ENCODE data around the gene ARSB.

The ARSB gene

DNA sequence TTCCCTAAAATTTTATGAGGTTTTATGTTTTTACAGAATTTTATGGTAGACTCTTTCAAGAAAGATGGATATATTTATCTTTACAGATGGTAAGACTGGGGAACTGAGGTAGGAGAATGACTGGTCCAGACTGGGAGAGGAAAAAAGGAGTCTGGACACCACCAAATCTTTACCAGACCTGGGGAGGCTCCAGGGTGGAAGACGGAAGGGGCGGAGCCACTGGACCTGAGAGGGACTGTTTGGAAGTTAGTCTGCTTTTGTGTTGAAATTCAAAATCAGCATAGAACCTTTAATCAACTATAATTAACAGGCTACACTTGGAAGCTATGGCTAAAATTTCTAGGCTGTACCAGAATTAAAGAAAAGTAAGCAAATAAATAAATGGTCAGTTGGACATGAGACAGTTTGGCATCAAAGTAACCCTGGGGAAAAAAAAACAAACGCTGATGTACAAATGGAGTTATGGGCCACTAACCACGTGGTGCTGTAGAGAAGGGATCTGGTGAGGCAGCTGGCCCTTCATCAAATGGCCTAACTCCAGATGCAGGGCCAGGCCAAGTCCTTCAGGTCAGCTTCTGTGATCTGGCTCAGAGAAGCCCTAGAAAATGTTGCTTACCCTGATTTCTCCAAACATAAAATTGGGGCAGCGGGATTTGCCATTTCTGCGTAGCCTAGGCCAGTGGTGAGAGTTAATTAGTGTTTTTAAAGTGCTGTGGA lies 155.1 kb downstream of the ARSB start:
- DNase-seq: no peak

DNA sequence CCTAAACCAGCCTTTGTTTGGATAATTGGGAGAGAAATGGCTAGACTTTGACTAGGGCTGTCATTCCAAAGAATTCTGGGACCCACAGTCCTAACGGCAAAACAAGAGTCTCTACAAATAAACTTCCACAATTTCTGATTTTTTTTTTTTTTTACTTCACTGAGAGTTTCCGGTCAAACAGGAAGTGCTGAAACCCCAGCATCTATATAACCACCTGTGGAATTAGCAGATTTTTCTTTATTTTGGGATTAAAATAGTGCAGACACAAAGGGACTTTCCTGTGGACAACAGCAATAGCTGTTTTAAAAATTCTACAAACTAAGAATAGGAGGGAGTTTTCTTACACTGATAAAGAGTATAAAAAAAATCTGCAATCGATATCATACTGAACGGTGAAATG lies 157.4 kb downstream of the ARSB start:
- no peak for DNase-seq

DNA sequence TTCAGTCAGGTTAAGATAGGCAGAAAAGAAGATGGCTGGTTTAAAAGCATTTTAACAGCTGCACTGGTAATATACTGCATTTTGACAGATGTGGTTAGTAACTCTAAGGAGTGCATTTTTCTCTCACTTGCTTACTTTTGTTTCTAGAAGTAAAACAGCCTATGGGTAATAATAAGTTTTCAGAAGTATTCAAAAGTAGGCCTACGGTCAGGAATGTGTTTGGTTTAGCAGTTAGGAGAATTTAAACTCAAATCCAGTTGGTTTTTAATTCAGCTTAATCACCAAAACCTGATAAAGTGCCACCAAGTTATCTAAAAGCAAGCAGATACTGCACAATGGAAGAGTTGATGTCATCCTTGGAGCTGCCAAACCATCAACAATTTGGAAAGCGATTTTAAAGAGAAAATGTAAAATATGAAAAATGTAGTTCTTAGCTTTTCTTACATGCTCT lies 160.3 kb downstream of the ARSB start:
- no peak for DNase-seq

DNA sequence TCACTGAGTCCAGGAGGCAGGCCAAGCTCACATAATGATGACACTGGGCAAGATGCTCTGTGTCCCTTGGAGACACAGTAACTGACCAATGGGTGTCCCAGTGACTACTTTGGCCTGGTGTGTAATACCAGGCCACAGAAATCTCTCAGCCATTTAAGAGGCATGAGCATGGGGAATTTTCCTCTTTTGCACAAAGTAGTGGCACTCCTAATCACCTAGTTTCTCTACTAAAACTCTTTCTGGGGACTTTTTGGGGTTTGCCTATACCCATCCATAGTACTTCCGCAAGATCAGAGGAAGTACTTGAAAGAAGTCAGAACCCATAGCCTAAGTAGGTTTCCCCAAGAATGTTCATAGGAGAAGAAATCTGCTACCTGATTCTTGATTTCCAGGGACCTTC lies 161.9 kb downstream of the ARSB start:
- DNase-seq: no peak

DNA sequence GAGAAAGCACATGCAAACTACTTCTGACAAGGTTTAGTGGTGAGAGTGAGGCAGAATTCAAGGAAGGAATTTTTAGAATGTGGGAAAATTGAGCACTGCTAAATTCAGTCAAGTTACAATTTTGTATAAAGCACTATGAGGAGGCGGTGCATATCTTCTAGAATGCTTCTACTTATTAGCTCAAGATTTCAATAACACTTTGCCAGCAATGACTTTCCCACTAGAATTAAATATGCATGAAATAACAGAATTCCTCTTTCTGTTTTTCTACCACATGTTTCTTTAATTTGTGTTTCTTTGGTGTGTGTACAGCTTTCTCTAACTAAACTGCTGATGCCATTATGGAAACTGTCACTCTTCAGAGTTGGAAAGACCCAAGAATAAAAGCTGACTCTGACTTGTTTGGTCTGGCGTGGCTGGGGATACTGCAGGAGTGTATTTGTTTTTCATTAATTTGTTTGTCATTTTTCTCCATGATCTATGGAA lies 163.5 kb downstream of the ARSB start:
- no peak for DNase-seq

DNA sequence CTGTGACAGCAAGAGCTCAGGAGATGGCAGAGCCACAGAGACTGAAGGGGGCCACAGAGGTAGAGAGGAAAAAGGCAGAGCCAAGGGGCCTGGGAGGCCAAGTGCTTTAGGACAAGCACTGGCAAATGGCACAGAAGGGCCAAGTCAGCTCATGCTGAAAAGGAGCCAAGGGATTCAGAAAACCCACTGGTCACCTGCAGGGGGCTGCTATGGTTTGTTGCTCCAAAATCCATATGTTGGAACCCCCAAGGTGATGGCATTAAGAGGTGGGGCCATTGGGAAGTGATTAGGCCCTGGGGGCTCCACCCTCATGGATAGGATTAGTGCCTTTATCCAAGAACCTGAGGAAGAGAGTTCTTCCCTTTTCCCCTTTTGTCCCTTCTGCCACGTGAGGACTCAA lies 165.4 kb downstream of the ARSB start:
- DNase-seq: no peak

DNA sequence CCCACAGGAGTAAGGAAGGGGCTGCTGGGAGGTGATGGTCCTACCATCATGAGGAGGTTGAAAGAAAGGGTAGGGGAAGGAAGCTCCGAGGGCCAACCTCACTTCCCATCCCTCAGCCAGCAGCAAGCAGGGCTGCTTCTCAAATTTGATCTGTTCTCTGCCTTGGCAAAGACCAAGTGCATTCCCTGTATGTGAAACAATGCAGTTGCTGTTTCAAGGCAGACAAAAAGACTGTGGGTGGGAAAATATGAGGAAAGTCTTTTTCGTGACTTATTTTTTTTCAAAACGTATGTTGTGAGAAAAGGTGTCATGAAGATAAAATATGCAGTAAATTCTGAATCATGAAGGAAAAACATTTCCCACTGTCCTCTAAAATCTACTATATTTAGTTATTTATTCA lies 165.9 kb downstream of the ARSB start:
- DNase-seq: no peak

DNA sequence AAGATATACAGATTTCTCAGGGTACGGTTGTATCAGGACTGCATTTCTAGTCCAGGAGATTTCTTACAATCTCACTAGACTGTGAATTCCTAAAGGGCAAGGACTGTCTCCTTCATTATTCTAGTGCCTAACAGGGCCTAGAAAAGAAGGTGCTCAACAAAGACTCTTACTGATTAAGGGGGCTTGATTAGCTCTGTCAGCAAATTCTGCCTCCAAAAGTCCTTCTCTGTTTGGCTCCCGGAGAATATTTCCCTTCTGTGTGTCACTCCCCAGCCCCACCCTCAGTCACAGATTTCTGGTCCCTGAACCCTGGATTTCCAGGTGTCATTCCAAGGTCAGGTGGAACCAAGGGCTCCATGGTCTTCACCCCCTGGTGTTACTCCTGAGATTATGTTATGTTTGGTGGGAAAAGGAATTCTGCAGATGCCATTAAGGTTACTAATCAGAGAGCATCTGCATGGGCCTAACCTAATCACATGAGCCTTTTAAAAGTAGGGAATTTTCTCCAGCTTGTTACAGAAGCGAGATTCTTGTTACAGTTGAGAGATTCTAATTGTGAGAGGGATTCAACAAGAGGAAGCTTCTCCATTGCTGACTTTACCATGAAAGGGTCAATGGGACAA lies 168.9 kb downstream of the ARSB start:
- DNase-seq: no peak

DNA sequence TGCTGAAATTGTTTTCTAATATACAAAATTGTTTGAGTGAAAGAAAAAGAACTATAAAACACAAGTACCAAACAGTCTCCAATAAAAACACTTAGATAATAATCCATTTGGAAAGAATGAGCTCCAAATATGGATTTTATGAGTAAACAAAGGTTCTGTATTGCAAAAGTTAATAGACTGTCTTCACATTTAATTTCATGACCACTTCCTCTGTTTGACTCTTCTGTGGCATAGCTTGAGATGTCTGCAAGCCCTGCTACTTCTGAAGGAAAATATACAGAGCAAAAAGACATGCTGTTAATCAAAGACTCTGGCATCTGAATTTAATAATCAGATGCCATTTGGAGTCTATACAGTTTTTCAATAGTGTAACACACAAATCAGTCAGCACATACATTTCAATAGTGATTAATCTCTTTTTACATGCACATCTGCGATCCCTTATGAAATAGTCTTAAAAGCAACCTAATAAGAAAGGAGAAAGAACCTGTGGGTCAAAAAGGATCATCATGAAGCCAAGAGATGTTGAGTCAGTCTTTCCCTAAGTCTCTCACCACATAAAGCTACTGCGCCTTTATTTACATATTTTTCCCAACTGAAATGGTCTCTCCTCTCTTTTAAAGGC lies 171.1 kb downstream of the ARSB start:
- DNase-seq: no peak

DNA sequence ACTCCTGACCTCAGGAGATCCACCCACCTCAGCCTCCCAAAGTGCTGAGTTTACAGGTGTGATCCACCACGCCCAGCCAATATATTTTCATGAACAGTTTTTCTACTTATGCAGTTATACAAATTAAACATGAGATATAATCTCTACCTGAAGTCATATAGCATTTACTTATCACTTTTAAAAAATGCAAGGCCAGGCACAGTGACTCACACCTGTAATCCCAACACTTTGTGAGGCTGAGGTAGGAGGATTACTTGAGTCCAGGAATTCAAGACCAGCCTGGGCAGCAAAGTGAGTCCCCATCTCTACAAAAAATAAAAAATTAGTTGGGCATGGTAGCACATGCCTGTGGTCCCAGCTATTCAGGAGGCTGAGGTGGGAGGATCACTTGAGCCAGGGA lies 171.8 kb downstream of the ARSB start:
- no peak for DNase-seq

DNA sequence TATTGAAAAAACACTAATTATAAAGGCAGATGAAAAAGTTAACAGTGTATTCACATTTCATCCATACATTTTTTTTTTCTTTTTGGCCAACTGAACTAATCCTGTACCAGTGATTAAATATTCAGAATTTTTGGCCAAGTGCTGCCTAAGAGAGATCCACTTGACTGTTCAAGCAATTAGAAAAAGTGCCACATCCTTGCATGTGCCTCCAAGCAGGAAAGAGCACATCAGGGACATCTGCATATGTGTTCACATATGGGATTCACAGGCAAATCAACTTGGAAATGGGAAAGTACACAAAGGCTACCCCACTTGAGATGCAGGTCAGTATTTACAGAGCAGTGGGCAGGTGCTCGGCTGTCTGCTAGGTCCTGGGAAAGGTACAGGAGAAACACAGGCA lies 173.2 kb downstream of the ARSB start:
- DNase-seq: no peak

DNA sequence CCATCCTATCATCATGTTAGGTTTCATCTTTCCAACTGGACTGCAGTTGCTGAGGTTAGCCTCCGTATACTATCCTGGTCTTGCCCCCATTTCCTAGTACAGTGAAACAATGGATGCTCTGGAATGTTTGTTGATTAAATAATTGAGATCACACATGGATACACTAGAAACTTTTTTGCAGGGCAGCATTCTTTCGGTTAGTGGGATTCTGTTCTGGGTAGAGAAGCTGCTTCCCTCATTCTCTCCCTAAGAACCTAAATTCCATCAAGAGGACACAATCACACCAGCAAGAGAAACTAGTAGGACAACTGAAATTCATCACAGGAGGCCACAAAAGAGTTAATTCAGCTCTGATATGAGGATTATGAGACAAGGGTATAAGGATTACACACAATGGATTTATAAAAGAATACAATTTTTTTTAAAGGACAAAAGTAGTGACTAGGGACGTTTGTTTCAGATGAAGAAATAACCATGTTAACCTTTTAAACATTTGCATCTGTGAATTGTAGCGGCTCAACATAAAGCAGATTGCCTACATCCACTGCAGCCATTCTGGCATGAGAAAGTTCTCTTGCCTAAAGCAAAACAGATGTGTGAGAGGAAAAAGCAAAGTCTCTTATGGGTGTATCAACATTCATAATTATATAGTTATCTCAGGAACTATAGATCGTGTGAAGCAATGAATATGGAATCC lies 173.8 kb downstream of the ARSB start:
- no peak for DNase-seq

DNA sequence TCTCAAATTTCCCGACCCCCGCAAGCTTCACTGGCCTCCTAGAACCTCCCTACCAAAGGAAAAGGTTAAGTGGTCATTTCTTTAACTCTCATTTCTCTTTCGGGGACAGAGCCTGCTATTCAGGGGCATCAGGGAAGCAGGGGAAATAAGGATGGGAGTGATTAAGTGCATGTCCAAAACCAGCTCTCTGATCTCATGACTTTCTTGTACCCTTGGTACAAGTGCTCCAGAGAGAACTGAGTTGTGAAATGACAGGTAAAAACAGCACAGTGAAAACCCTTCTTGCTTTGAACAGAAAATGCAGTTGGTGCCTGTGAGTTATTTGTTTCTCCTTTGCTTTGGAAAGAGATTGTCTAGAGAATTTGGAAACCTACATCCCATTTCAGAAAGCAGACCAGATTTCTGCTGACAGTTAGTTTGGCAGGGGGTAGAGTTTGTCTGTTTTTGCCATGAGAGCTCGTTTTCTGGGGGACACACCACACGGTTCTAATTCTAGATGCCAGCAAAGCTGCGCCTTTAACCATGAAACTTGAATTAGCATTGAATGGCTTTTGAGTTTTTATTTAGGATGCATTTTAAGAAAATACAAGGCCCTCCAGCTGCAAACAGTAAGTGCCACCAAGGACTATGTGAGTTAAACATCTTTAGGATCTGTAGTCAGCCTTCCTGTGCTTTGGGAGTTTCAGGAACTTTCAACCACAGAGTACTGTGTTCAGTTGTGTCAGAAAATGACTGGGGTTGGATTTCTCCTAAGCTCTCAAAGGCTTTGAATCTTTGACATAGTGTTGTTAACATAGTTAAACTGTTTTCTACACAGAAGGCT lies 174.8 kb downstream of the ARSB start:
- no peak for DNase-seq

DNA sequence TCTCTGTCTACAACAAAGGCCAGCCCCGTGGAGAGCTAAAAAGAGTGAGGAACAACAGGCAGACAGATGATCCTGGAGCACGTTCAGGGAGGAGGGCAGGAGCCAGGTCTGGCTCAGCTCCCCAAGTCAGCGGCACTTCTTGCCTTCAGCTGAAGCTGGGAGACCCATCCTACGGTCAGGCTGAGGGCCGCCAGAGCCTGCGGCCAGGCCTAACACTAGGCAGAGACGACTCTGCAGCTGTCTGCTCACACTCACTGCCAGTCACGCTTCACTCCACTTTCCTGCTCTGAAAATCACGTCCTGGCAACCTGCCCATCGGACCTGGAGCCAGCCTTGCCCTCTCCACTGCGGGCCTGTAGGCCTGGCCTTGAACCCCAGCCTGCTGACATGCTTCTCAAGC lies 175.7 kb downstream of the ARSB start:
- no peak for DNase-seq

DNA sequence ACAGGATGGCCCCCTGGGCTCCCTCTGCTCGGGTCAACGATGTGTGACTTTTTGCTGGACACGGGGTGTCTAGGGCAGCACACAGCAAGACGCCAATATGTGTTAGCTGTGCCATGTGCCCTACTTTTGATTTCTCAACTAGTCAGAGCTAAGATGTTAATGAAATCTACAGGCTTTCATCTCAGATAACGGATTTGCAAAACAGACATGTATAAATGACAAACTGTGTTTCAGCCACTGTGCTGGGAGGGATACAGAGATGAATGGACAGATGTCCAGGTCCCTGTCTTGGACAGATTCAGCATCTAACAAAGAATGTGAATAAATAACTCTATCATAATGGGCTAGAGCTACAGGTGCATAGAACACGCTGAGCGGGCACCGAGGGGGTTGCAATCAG lies 176.3 kb downstream of the ARSB start:
- DNase-seq: no peak

DNA sequence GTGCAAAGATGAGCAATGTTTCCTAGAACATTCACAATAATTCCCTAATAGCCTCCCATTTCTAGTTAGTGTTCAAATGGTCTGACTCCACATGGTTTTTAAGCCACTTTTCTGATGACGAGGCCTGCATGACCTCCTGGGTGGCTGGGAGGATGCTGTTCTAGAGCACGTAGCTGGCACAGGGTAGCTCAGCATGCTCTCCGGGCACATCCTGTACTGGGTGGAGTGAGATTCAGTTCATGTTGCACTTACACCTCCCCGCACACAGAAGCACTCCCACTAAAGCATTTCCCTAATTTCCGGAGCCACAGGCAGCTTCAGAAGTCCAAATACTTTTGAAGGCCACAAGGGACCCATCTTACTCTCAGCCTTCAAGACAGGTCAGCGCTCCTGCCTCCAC lies 176.7 kb downstream of the ARSB start:
- DNase-seq: no peak

DNA sequence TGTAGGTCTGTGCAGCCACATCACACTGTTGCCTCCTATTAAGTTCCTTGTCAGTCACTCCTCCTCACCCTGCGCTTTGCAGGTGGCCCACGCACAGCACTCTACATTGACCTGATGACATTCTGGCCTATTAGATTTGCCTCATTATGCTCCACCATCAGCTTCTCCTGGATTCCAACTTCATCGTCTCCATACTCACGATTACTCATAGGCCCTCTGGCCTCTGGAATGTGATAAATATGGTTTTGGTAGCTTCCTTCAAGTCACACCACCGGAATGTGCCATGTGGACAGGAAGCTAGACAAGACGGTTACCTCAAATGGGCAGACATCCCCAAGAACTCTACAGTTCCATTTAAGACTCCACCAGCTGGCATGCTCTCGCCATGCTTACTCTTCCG lies 178.6 kb downstream of the ARSB start:
- no peak for DNase-seq

DNA sequence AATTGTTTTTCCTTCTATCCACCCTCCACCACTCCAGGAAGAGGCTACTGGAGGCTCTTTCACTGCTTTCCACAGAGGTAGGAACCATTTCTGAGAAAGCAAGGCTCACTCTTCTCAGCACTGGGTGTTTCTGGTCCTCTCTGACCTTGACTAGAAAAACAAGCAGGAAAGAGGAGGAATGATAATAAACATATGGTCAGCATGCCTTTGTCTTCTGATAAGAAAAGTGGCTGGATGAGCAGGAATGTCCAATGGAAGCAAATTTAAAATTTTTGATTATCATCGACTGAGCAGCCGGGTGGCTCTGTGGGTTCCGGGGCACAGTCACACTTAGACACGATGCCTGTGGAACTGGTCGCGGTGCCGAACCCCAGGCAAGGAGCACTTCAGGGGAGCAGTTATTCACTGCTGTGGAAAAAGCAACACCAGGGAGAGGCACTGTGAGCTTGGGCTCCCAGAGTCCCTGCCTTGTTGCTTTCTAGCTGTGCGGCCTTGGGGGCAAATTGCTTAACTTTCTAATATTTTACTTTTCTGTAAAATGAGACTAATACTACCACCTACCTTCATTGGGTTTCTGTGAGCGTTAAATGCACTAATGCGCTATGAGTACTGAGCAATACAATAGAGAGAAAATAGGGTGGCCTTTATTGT lies 179.5 kb downstream of the ARSB start:
- no peak for DNase-seq

DNA sequence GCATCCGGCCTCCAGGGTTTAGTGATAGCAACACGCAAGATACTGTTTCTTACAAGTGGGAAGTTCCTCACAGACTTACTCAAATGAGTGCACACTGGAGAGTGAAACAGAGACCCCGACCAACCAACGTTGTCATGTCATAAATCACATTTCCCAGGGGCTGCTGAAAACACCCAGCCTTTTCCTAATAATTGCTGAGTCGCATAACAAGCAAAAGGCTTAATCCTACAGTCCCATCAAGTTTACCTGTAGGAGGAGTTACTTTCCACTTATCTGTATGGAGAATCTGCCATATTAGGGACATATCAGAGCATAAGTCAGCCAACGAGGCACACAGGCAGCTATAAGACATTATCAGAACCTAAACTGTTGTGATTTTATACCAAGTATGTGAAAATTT lies 180.1 kb downstream of the ARSB start:
- no peak for DNase-seq

DNA sequence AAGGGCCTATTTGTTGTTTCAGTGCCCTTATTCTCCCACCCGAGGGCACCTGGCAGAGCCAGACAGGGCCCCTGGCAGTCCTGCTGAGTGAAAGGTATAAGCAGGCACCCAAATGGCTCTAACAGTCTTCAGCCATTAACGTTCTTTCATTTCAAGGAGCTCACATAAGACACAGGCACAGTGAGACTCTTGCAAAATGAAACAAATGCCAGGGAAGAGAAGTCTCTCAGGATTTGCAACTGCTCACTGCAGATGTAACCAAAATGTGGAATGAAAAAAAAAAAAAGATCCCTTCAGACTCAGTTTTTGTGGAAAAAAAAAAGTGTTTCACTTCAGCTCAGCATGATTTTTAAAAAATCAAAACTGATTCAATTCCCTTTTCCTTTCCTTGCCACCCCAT lies 181.2 kb downstream of the ARSB start:
- no peak for DNase-seq

DNA sequence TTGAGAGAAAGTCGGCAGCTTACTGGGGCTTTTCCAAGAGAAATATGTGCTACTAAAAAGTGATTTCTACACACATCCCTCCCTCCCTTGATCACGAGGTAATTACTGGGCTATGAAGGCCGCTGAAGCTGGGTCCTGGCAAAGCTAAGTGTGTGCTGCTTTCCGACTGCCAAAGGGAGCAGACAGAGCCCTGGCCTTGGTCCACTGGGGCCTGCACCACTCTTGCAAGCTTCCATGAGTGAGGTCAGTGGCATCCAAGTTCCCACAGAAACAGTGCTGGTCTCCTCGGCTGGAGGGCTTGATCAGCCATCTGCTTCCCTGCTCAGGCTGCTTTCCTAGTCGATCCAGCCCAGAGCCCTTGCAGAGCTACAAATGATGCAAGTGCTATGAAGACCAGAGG lies 181.8 kb downstream of the ARSB start:
- DNase-seq: no peak

DNA sequence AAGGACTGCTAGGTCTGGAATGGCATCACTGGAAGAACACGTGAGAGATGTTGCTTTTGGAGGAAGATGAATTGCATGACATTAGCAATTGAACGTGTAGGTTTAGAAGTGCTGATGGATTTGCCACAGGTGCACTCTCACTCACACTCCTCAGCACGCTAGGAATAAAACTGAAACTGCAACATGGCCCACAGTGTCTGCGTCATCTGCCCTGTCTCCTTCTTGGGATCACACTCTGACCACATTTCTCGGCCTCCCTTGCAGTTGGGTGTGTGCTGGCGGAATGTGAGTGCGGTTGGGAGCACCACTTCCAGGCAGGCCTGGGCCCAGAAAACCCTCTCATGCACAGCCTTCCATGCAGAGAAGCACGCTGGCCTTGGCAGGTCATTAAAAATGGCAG lies 183.7 kb downstream of the ARSB start:
- peak; percentile 16 for DNase-seq
